ENCODE data around the gene BACH2.
"Not testable (repeated sequence)": the region's sequence is repeated elsewhere in the genome, so short reads cannot be mapped to it uniquely, and the experiment has no call there.

The BACH2 gene

DNA sequence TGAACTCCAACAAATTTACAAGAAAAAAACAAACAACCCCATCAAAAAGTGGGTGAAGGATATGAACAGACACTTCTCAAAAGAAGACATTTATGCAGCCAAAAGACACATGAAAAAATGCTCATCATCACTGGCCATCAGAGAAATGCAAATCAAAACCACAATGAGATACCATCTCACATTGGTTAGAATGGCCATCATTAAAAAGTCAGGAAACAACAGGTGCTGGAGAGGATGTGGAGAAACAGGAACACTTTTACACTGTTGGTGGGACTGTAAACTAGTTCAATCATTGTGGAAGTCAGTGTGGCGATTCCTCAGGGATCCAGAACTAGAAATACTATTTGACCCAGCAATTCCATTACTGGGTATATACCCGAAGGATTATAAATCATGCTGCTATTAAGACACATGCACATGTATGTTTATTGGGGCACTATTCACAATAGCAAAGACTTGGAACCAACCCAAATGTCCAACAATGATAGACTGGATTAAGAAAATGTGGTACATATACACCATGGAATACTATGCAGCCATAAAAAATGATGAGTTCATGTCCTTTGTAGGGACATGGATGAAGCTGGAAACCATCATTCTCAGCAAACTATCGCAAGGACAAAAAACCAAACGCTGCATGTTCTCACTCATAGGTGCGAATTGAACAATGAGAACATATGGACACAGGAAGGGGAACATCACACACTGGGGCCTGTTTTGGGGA lies 264.0 kb downstream of the BACH2 start:
- DNase-seq (ENCODE audit: low read depth, low spot score): not testable (repeated sequence)

DNA sequence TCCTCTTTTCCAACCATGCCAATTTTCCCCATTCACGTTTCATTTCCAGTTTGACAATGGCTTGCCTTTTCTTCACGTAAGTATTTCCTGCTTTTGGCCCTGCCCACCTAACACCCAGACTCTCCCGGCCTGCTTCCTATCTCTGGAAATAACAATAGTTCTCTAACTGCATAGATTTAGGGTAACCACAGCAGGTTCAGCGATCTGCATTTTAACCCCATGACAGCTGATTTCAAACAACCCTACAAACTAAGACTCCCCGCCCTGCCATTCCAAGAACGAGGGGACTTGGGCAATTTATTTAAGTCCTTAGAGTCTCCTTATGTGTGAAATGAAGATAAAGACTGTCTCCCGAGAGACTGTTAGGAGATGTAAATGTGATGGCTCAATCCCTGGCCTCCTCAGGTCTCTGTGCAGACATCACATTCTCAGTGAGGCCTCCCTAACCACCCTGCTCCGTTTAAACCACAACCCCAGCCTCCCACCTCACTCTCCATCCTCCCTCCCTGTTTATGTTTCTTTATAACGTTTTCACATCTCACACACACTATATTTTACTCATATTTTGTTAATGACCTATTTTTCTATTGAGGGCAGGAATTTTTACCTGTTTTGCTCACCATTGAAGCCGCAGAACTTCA lies 267.5 kb downstream of the BACH2 start:
- no peak for DNase-seq (ENCODE audit: low read depth, low spot score)

DNA sequence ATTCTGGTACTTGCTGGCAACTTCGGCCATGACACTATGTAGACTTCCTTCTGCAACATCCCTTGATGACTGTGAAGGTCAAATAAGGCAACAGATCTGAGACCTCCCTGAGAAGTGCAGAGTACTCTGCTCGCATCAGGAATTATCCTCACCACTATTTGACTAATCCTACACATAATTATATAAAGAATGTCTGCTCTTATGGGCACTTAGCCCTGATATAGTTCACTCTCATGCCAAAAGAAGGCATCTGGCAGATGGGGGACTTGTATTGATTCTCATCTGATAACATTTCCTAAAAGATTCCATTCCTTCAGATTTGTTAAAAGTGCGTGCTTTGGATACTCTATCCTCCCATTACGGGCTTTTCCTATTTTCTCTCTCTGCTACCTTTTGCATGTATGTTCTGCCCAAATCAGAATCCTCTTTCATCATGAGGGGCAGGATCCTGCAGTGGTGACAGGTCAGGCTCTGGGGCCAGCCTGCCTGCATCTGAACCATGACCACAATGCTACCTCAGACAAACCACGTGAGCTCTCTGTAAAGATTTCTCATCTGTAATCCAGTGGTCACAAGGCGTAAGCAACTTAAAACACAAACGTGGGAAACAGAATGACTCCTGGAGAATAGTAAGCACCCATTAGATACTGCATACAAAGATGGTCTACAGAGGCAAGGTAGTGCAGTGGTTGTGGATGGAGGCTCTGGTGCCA lies 268.4 kb downstream of the BACH2 start:
- no peak for DNase-seq (ENCODE audit: low read depth, low spot score)

DNA sequence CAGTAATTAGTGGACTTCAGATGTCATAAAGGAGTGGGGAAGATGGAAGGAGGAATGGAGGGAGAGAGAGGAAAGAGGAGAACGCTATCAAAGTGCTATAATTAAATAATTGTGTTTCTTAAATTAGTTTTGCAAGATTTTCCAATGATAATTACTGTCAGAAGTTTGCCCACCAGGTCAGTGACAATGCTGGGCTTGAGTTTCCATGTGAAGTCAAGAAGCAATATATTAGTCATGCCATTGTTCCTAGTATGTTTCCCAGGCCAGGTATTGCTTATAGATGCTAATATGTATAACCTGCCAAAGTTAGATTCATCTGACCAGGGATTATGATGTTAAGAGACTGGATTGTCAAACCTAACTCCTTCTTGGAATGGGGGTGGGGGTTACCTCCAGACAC lies 270.4 kb downstream of the BACH2 start:
- no peak for DNase-seq (ENCODE audit: low read depth, low spot score)

DNA sequence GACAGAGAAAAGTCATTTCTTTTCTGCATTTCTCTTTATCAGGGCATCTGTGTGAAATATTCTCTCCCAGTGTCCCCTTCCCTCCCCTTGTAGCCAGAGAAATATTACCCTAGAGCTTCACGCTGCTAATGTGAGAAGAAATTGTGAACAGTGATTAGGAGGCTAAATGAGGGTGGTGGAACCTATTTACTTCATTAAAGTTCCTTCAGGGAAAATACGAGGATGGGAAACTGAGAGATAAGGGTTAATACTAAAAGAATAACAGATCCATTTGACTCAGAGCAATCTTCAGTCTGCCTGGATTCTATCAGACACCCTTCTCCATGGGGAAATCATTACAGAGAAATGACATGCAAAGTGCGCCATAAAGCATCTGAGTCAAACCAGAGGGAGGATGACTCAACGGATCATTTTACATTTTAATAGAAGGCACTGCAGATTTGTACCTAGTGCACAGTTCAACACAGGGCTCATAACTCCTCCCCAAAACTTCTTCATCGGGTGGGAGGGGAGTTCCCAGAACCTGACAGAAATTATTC lies 271.1 kb downstream of the BACH2 start:
- peak; percentile 24 for DNase-seq (ENCODE audit: low read depth, low spot score)

- DNase-seq (ENCODE audit: low read depth, low spot score): no peak
Measured at GRCh38 chr6:90024633-90025032, 272.0 kb downstream of the BACH2 start.

DNA sequence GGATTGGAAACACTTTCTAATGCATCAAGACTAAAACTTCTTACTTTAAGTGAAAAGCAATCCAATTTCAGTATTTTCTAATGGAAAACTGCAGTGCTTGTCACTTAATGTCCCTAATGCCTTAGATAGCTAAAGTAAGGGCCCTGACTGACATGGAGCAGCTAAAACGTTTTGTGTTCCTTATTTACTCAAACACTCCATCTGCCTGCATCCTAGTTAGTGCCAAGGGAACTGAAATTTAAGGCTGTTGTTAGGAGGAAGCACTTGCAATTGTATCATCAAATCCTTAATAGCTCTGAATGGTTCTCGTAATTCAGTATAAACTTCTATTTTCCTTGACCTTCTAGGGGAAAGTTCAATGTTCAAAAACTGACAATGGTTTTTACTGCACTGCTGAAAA lies 274.9 kb downstream of the BACH2 start:
- DNase-seq (ENCODE audit: low read depth, low spot score): no peak

- no peak for DNase-seq (ENCODE audit: low read depth, low spot score)
Measured at GRCh38 chr6:90020746-90021145, 275.9 kb downstream of the BACH2 start.

DNA sequence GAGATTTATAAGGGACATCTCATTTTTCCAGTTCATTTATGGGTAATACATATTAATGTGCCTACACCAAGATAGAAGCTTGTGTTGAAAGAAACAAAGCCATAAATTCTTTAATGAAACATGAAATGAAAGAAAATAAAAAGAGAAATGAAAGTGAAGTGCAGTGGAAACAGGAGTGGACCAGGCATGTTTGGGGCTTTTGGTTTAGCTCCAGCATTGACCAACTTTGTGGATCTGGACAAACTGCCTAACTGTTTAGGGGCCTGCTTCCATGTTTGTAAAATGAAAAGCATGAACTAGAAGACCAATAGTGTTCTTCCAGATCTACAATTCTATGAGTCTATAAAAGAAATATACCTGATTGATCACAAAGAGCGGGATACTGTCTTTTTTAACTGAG lies 277.4 kb downstream of the BACH2 start:
- no peak for DNase-seq (ENCODE audit: low read depth, low spot score)

DNA sequence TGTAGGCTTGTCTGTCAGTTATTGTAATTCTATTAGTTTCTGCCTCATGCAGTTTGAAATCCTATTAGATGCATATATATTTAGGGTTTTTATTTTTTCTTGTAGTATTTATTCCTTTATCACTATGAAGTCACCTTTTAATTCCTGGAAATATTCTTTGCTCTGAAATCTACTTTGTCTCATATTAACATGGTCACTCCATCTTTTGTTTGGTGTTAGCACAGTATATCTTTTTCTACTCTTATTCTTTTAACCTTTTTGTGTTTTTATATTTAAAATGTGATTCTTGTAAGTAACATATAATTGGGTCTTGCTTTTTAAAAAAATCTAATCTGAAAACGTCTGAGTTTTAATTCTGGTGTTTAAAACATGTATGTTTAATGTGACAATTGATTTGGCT lies 280.8 kb downstream of the BACH2 start:
- DNase-seq (ENCODE audit: low read depth, low spot score): no peak

- DNase-seq (ENCODE audit: low read depth, low spot score): no peak
Measured at GRCh38 chr6:90008908-90009501, 287.6 kb downstream of the BACH2 start.

DNA sequence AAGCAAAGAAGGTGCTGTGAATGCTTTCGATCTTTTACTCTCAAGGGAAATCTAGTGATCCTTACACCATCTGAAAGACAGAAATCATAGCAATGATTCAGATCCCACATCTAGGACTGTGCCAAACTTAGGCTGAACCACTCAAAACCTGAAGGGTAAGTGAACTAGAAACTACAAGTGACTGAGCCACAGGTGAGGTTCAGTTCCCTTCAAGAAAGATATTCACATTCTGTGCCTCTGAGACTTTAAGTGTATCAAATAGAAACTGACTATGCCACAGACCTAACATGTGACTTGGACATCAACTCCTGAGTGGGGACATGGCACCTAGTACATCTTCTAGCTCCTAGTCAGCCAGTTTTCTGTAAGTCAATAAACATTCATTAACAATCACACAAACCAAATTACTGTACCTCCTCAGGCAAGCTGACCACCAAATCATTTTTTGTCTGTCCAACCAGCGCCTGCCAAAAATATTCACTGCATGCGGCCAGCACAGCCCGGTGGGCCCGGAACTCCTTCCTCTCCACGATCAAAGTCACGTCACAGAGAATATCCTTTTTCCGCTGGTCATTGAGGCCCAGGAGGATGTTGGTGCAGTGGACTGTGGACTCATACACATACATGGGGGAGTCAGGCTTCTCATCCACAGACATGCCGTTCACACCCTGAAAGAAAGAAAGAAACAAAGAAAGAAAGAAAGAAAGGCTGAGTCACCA lies 288.3 kb downstream of the BACH2 start:
- DNase-seq (ENCODE audit: low read depth, low spot score): no peak

- DNase-seq (ENCODE audit: low read depth, low spot score): no peak
Measured at GRCh38 chr6:90005048-90005827, 291.4 kb downstream of the BACH2 start.

GRCh38 chr6:90004511-90004910 lies 292.1 kb downstream of the BACH2 start:
- no peak for DNase-seq (ENCODE audit: low read depth, low spot score)

- DNase-seq (ENCODE audit: low read depth, low spot score): no peak
Measured at GRCh38 chr6:90003941-90004340, 292.7 kb downstream of the BACH2 start.

DNA sequence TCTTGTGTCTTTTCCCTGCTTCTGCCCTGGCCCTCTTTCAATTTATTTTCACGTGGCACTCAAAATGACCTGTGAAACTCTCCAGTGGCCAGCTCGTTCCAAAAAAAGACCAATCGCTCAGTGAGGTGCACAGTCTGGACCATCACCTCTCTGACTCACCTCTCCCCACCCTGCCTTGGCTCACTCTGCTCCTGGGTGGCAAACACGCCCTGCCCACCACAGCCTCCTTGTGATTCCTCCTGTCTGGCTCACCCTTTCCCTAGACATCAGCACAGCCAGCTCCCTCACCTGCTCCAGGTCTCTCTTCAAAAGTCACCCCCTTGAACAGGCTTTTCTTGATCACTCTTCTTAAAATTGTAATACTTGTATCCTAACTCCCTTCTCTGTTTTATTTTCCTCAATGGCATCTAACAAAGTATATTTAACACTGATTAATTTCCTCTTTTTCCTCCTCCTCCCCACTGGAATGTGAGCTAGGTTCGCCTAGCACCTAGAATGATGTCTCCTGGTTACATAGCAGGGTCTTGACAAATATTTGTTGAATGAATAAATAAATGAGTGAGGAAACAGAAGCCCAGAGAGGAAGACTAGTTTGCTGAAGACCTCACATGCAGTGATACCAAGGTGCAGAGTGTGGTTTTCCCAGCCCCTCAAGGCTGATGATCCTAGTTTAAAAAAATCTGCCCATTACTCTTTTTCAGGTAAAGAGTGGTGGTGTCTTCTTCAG lies 293.4 kb downstream of the BACH2 start:
- DNase-seq (ENCODE audit: low read depth, low spot score): no peak

- DNase-seq (ENCODE audit: low read depth, low spot score): no peak
Measured at GRCh38 chr6:90000864-90001731, 295.5 kb downstream of the BACH2 start.

DNA sequence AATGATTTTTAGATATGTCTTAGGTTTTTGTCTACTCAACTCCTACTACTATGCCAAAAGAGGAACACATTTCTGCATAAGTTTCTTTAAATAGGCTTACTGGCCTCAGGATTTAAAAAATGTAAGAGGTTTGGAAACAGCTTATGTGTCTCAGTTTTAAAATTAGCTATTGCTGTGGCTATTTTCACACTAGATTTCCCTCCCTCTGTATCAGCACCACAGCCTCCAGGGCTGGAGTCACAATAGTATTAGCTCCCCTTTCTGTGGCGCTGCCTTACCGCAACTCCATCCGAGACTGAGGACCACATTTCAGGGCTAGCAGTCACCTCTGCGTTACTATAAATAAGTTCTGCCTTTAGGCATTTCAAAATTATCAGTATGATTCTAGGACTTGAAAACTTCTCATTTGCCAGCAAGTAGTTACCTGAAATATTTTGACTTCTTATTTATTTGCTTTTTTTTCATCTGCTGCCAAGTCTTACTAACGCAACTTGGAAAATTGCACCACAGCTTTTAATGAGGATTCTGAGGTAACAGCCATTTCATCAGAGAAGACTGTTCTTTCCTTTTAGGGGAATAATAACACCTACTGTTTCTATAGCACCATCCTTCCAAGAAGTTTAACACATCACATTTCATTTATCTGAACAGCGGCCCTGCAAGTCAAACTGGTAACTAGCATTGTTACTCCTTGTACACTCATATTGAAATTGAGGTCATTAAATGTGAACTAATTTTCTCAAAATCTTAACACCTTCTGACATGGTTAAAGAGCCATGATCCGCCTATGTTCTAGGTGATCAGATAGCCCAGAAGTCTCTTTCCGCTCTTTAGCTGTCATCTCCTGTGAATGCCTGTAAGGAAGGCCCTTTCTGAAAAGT lies 296.5 kb downstream of the BACH2 start:
- DNase-seq (ENCODE audit: low read depth, low spot score): no peak
